Measurements from ENCODE around the gene RPL10.

Gene RPL10

GRCh38 chrX:154401045-154401799 is 3.0 kb downstream of the RPL10 start:
- TF ChIP-seq, protein P1, sequence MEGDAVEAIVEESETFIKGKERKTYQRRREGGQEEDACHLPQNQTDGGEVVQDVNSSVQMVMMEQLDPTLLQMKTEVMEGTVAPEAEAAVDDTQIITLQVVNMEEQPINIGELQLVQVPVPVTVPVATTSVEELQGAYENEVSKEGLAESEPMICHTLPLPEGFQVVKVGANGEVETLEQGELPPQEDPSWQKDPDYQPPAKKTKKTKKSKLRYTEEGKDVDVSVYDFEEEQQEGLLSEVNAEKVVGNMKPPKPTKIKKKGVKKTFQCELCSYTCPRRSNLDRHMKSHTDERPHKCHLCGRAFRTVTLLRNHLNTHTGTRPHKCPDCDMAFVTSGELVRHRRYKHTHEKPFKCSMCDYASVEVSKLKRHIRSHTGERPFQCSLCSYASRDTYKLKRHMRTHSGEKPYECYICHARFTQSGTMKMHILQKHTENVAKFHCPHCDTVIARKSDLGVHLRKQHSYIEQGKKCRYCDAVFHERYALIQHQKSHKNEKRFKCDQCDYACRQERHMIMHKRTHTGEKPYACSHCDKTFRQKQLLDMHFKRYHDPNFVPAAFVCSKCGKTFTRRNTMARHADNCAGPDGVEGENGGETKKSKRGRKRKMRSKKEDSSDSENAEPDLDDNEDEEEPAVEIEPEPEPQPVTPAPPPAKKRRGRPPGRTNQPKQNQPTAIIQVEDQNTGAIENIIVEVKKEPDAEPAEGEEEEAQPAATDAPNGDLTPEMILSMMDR (IDR thresholded peaks at IDR 0.05; ENCODE audit: low read length, missing control alignments) = no peak
- DNase-seq (ENCODE audit: low read depth) = no peak
- H3K4me3 ChIP-seq (replicated peaks; ENCODE audit: low read depth, low read length) = no peak overlapping the region

- no peak overlapping the region for H3K4me3 ChIP-seq (replicated peaks; ENCODE audit: low read depth, low read length)
- TF ChIP-seq, protein P1 (IDR thresholded peaks at IDR 0.05; ENCODE audit: low read length, missing control alignments) = no peak
Observed at GRCh38 chrX:154401918-154402621, 3.9 kb downstream of the RPL10 start.

GRCh38 chrX:154402622-154403127 is 4.5 kb downstream of the RPL10 start:
- TF ChIP-seq, protein P1 (IDR thresholded peaks at IDR 0.05; ENCODE audit: low read length, missing control alignments) = no peak
- no peak for DNase-seq (ENCODE audit: low read depth)
- H3K4me3 ChIP-seq (replicated peaks; ENCODE audit: low read depth, low read length) = no peak overlapping the region

More at GRCh38 chrX:154401918-154402621, 3.9 kb downstream of the RPL10 start:
- DNase-seq (ENCODE audit: low read depth) = no peak

DNA sequence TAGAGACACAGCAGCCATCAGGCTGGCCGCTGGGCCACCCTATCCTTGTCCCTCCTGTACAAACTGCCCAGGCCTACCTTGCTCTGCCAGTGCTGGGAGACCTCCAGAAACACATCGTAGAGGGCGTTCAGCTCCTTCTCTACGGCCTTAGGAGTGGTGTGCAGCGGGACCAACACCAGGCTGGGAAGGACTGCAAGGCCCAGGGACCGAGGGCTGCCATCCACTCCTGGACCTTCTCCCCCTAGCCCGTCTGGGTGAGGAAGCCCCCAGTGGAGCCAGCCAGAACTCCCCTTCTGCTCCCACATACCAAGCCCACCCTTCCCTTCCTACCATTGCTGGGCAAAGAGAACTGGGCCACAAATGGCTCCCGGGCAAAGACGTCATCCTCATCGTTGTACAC is 5.0 kb downstream of the RPL10 start:
- TF ChIP-seq, protein P1 (IDR thresholded peaks at IDR 0.05; ENCODE audit: low read length, missing control alignments) = no peak
- H3K4me3 ChIP-seq (replicated peaks; ENCODE audit: low read depth, low read length) = no peak overlapping the region
- no peak for DNase-seq (ENCODE audit: low read depth)

DNA sequence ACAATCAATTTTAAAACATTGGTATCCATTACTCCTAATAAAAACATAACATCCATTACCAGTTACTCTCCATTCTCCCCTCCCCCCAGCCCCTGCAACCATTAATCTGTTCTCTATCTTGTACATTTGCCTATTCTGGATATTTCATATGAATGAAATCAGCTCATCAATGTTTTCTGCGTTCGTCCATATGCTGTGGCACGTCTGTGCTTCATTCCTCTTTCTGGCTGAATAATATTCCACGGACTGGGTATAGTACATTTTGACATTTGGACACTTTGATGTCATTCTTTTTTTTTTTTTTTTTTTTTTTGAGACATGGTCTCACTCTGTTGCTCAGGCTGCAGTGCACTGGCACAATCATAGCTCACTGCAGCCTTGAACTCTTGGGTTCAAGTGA is 5.7 kb downstream of the RPL10 start:
- DNase-seq (ENCODE audit: low read depth) = no peak
- H3K4me3 ChIP-seq (replicated peaks; ENCODE audit: low read depth, low read length) = no peak overlapping the region
- TF ChIP-seq, protein P1 (IDR thresholded peaks at IDR 0.05; ENCODE audit: low read length, missing control alignments) = no peak

DNA sequence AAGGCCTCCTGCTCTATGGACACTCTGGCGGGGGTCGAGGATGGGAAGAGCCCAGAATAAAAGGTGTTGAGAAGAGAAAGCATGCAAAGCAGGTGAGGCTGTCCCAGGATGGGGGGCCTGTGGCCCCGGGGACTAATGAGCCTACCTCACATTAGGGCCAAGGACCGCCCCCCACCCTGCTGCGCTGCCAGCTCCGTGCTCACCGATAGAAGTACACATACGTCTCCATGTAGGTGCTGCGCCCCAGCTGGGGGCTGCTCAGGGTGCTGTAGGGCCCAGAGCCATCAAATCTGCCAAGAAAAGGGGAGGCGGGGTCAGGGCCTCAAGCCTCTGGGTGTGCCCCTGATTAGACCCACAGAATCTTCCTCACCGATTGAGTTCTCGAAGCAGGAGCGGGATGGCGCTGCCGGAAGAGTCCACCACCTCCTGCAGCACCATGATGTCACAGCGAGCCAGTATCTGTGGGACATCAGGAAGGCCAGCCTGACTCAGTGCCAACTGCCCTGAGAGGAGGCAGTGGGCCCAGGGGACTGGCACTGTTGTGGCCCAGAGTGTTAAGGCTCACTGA is 6.5 kb downstream of the RPL10 start:
- H3K4me3 ChIP-seq (replicated peaks; ENCODE audit: low read depth, low read length) = no peak overlapping the region
- TF ChIP-seq, protein P1 (IDR thresholded peaks at IDR 0.05; ENCODE audit: low read length, missing control alignments) = no peak
- no peak for DNase-seq (ENCODE audit: low read depth)

Data from fibroblast of pulmonary artery (primary cell).